Subcutaneous adipose tissue (tissue), 4 donors: Measurements from ENCODE around the gene ARHGEF2. TPM values are rescaled to one million over a fixed set of nuclear protein-coding genes. Genes with fewer than 3 reads are reported as not detected.

ENCODE experiments used
- CTCF ChIP-seq: fragments of 450-650 bp; IDR thresholded peaks from one replicate; pipeline ENCODE4 v1.5.1; 2016; ENCODE audit warnings: low read depth, mild to moderate bottlenecking, control low read depth, antibody characterized with exemption, moderate library complexity
- total RNA-seq, 4 donors: library from RNA; depleted of rRNA; stranded (reverse); fragments of >200 nt; gene quantifications; one replicate each; pipeline ENCODE4 v1.1.0, GENCODE V29; 2016

ARHGEF2 gene
- total RNA-seq, 4 donors from 2014 or later = 77.9 to 143 (median 131) TPM

- no peak for TF ChIP-seq CTCF
These were observed 43.3 kb downstream of the ARHGEF2 start for GRCh38 chr1:155934936-155935590.

- no peak for TF ChIP-seq CTCF
These were observed 44.0 kb downstream of the ARHGEF2 start, which contains the start of gene KHDC4 for GRCh38 chr1:155934097-155934935. TSS of gene KHDC4 (minus strand) at chr1:155934413. CDS start at chr1:155934373, 40 bp downstream.

GRCh38 chr1:155933591-155934096 is 44.7 kb downstream of the ARHGEF2 start:
- no peak for TF ChIP-seq CTCF

GRCh38 chr1:155932487-155932886 is 45.9 kb downstream of the ARHGEF2 start:
- no peak for TF ChIP-seq CTCF

- no peak for TF ChIP-seq CTCF
These were observed 46.3 kb downstream of the ARHGEF2 start for GRCh38 chr1:155932081-155932480.

GRCh38 chr1:155931332-155932038 is 46.9 kb downstream of the ARHGEF2 start:
- no peak for TF ChIP-seq CTCF
